Caco-2 (cell line): ENCODE measurements around the gene CRACR2B. TPM values are rescaled to one million over a fixed set of nuclear protein-coding genes. Genes with fewer than 3 reads are reported as not detected.

Source experiments
- BruUV-seq: library from RNA; stranded (reverse); fragments of 400-500 nt; replicated peaks from 2 replicates; lab custom pipeline; 2021; lab: Mats Ljungman, UMichigan
- CTCF ChIA-PET: fragments of 300-600 bp; sonication (Branson Sonifier 250); formaldehyde crosslinking; loops from one replicate; lab custom pipeline; 2022; ENCODE audit warnings: antibody characterized with exemption; lab: Charles Lee
- POLR2A ChIA-PET: fragments of 300-600 bp; sonication (Branson Sonifier 250); formaldehyde crosslinking; loops from one replicate; lab custom pipeline; 2022; ENCODE audit warnings: antibody characterized with exemption; lab: Charles Lee
- DNase-seq, 2 experiments: peaks; one replicate each; pipeline versions ENCODE4 v3.0.0 to v3.0.0-alpha.2; 2020 to 2022
- H3K27me3 ChIP-seq: replicated peaks from 2 replicates; pipeline ENCODE4 v1.6.0; 2011; ENCODE audit warnings: low read length; ENCODE audit not compliant: control insufficient read depth, insufficient read depth
- H3K36me3 ChIP-seq: 2 replicates; pipeline ENCODE4 v1.5.1; 2011; ENCODE audit warnings: low read length; ENCODE audit not compliant: control insufficient read depth, insufficient read depth
- H3K4me1 ChIP-seq: fragments of 250-450 bp; sonication (Bioruptor Pico); 2 replicates; pipeline ENCODE4 v1.5.1; 2020; ENCODE audit warnings: mild to moderate bottlenecking
- H3K4me3 ChIP-seq: 2 replicates; pipeline ENCODE4 v1.5.1; 2011; ENCODE audit warnings: low read depth, mild to moderate bottlenecking, control low read depth, low read length
- H3K9me3 ChIP-seq: fragments of 250-450 bp; sonication (Bioruptor Pico); 2 replicates; pipeline ENCODE4 v1.5.1; 2020; ENCODE audit warnings: mild to moderate bottlenecking, moderate library complexity
- H3K27ac Mint-ChIP-seq: one replicate; pipeline ENCODE4 v1.8.0; 2022; ENCODE audit warnings: mixed read lengths; ENCODE audit not compliant: unreplicated experiment
- H3K27me3 Mint-ChIP-seq: one replicate; pipeline ENCODE4 v1.8.0; 2022; ENCODE audit warnings: mixed read lengths; ENCODE audit not compliant: insufficient read depth, unreplicated experiment
- H3K36me3 Mint-ChIP-seq: one replicate; pipeline ENCODE4 v1.8.0; 2022; ENCODE audit warnings: mild to moderate bottlenecking, mixed read lengths; ENCODE audit not compliant: insufficient read depth, unreplicated experiment
- H3K4me1 Mint-ChIP-seq: one replicate; pipeline ENCODE4 v1.8.0; 2022; ENCODE audit warnings: low read depth, mixed read lengths; ENCODE audit not compliant: unreplicated experiment
- H3K4me3 Mint-ChIP-seq: one replicate; pipeline ENCODE4 v1.8.0; 2022; ENCODE audit warnings: mild to moderate bottlenecking, moderate library complexity, mixed read lengths; ENCODE audit not compliant: unreplicated experiment
- H3K9me3 Mint-ChIP-seq: one replicate; pipeline ENCODE4 v1.8.0; 2022; ENCODE audit warnings: mixed read lengths; ENCODE audit not compliant: unreplicated experiment
- intact Hi-C: fragments of 100-400 bp; cut with micrococcal nuclease; formaldehyde crosslinking; loops from one replicate; pipeline ENCODE4 v1.10.0; 2022; ENCODE audit not compliant: unreplicated experiment
- total RNA-seq: library from RNA; stranded (reverse); gene quantifications from 2 replicates; pipeline ENCODE4 v1.2.3, GENCODE V29; 2022
- TF ChIP-seq, protein P1 (sequence below), 2 experiments: fragments of 200-600 bp in 1 of 2; IDR thresholded peaks; 1 replicate in 1 of 2; 2 replicates in 1 of 2; pipeline versions ENCODE4 v1.5.1 to v1.8.0; 2011 to 2022; ENCODE audit warnings: antibody characterized with exemption in 1 of 2, control low read depth in 1 of 2, inconsistent platforms in 1 of 2, low read depth in 1 of 2, low read length in 1 of 2, mild to moderate bottlenecking in 1 of 2, moderate library complexity in 1 of 2; ENCODE audit not compliant: insufficient read depth in 1 of 2, severe bottlenecking in 1 of 2, unreplicated experiment in 1 of 2

CRACR2B gene
- total RNA-seq, 1 experiment from 2014 or later: 15.4 TPM

DNA sequence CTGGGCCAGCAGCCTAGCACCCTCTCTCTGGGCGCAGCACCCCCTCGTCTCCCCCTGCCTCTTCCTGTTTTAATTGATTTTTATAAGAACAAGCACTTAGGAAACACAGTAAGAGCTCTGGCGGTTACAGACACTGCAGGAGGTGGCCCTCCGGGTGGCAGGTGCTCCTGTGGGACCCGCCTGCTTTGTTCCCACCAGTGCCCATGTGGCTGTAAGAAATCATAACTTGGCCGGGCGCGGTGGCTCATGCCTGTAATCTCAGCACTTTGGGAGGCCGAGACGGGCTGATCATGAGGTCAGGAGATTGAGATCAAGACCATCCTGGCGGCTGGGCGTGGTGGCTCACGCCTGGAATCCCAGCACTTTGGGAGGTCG, 33.4 kb downstream of the CRACR2B start:
- H3K27ac Mint-ChIP-seq: peak overlapping the region; percentile 54
- H3K27me3 Mint-ChIP-seq: no peaks in the 10 kb centered on the region
- H3K9me3 ChIP-seq: no peaks in the 10 kb centered on the region
- H3K4me1 Mint-ChIP-seq: no peaks in the 10 kb centered on the region
- ChIA-PET POLR2A (interaction anchor here (0.6 kb wide), 1 partner anchor 911 kb away, joined by 3 read pairs; no protein-coding TSS in a partner anchor), CTCF (no interaction called here)
- H3K9me3 Mint-ChIP-seq: no peaks in the 10 kb centered on the region
- no peaks in the 10 kb centered on the region for H3K4me1 ChIP-seq
- no TSS peak for BruUV-seq
- H3K36me3 Mint-ChIP-seq: peaks cover 76% of the 10 kb centered on the region
- H3K4me3 ChIP-seq: no peak overlapping the region
- TF ChIP-seq, protein P1, sequence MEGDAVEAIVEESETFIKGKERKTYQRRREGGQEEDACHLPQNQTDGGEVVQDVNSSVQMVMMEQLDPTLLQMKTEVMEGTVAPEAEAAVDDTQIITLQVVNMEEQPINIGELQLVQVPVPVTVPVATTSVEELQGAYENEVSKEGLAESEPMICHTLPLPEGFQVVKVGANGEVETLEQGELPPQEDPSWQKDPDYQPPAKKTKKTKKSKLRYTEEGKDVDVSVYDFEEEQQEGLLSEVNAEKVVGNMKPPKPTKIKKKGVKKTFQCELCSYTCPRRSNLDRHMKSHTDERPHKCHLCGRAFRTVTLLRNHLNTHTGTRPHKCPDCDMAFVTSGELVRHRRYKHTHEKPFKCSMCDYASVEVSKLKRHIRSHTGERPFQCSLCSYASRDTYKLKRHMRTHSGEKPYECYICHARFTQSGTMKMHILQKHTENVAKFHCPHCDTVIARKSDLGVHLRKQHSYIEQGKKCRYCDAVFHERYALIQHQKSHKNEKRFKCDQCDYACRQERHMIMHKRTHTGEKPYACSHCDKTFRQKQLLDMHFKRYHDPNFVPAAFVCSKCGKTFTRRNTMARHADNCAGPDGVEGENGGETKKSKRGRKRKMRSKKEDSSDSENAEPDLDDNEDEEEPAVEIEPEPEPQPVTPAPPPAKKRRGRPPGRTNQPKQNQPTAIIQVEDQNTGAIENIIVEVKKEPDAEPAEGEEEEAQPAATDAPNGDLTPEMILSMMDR (IDR thresholded peaks at IDR 0.05; ENCODE audit: insufficient read depth in 1 of 2, low read depth in 1 of 2, low read length in 1 of 2, severe bottlenecking in 1 of 2, unreplicated experiment in 1 of 2): no peak
- intact Hi-C loops: no loop called here
- no peaks in the 10 kb centered on the region for H3K27me3 ChIP-seq
- H3K4me3 Mint-ChIP-seq: no peak overlapping the region
- no peaks in the 10 kb centered on the region; the same call in 1 of the 2 replicates for H3K36me3 ChIP-seq
- DNase-seq: no peak

DNA sequence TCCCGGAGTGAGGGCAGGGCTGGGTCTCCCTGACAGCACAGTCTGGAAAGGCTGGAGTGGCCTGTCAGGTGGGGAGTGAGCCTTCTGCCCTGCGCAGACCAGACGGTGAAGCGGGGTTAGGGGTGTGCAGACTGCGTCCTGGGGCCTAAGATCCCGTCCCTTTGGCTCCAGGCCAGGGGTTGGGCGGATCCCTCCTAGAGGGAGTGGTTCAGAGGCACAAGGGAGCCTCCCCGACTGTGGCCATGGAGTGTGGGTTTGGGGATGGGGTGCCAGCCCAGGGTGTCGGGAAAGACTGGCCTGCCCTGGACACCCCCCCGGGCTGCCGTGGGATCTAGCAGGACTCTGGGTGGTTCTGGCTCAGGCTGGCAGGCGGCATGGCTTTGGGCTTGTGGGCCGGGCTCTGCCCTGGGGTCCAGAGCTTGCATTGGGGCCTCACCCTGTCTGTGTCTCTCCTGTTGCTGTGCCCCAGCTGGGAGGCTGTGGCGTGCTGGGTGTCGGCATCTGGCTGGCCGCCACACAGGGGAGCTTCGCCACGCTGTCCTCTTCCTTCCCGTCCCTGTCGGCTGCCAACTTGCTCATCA, 34.5 kb downstream of the CRACR2B start:
- ChIA-PET POLR2A (no interaction called here), CTCF (no interaction called here)
- Histone ChIP-seq H3K4me1 (no peaks in the 10 kb centered on the region), H3K36me3 (no peaks in the 10 kb centered on the region; the same call in 1 of the 2 replicates), H3K9me3 (no peaks in the 10 kb centered on the region), H3K4me3 (no peak overlapping the region), H3K27me3 (no peaks in the 10 kb centered on the region)
- Mint-ChIP-seq H3K27ac (peak overlapping the region; percentile 54), H3K4me3 (no peak overlapping the region), H3K27me3 (no peaks in the 10 kb centered on the region), H3K9me3 (no peaks in the 10 kb centered on the region), H3K36me3 (peaks cover 76% of the 10 kb centered on the region), H3K4me1 (no peaks in the 10 kb centered on the region)
- intact Hi-C loops: no loop called here
- TF ChIP-seq, protein P1 (IDR thresholded peaks at IDR 0.05; ENCODE audit: insufficient read depth in 1 of 2, low read depth in 1 of 2, low read length in 1 of 2, severe bottlenecking in 1 of 2, unreplicated experiment in 1 of 2): no peak
- no TSS peak for BruUV-seq
- DNase-seq: no peak

DNA sequence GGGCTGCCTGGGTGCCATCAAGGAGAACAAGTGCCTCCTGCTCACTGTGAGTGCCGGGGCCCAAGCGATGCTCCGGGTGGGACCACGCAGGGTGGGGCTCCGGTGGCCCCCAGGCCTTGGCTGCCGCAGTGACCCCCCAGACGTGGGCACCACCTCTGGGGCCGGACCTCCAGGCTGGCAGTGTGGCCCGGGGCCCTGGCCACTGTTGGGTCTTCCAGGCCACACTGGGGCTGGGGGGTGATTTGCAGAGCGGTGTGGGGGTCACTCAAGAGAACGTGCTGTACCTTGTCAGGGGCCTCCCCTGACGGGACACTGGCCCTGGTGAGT, 34.9 kb downstream of the CRACR2B start:
- Histone ChIP-seq H3K27me3 (no peaks in the 10 kb centered on the region), H3K9me3 (no peaks in the 10 kb centered on the region), H3K36me3 (no peaks in the 10 kb centered on the region; the same call in 1 of the 2 replicates), H3K4me3 (no peak overlapping the region), H3K4me1 (no peaks in the 10 kb centered on the region)
- CTCF ChIA-PET: no interaction called here
- Mint-ChIP-seq H3K9me3 (no peaks in the 10 kb centered on the region), H3K4me1 (no peaks in the 10 kb centered on the region), H3K4me3 (no peak overlapping the region), H3K27ac (no peak overlapping the region), H3K36me3 (peaks cover 80% of the 10 kb centered on the region), H3K27me3 (no peaks in the 10 kb centered on the region)
- TF ChIP-seq, protein P1 (IDR thresholded peaks at IDR 0.05; ENCODE audit: insufficient read depth in 1 of 2, low read depth in 1 of 2, low read length in 1 of 2, severe bottlenecking in 1 of 2, unreplicated experiment in 1 of 2): no peak
- intact Hi-C loops: no loop called here
- DNase-seq: no peak
- BruUV-seq: no TSS peak
- POLR2A ChIA-PET: no interaction called here
